ENCODE data around the gene NSUN2. TPM values are rescaled to one million over a fixed set of nuclear protein-coding genes. Genes with fewer than 3 reads are reported as not detected.
"Not testable (repeated sequence)": the region's sequence is repeated elsewhere in the genome, so short reads cannot be mapped to it uniquely, and the experiment has no call there.

Gene NSUN2
- total RNA-seq: 48.9 TPM

DNA sequence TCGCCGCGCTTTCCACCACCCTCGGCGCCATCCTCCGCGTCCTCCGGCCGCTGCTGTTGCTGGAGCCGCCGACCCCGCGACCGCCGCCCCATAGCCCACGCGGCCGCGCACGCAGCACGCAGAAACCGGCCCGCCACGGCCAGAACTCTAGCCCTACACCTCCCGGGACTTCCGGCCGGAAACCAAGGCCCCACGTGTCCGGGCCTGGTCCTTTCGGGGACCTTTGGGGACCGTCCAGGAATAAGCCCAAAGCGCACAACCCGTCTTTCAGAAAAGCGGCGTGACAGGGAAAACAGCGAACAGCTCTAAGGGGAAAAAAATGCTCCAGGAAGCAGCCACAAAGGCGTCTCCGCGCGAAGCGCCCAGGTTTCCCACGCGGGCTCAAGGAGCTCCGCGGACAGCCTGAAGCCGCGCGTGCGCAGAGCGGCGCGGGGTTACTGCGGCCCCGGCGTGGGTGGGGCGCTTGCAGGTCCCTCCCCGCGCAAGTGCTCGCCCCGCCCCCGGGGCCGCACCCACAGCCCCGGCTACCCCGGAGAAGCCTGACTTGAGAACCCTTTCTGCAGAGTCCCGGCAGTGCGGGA lies at the start of gene NSUN2, which contains the start of gene SRD5A1:
TSS of gene NSUN2 (minus strand) at position 157 of the 581 bp plus-strand sequence. CDS start at position 92, 65 bp downstream.
TSS of gene SRD5A1 (plus strand) at position 553 of the 581 bp plus-strand sequence. CDS start 137 bp downstream, outside the sequence.
- peak; percentile 96 for DNase-seq

DNA sequence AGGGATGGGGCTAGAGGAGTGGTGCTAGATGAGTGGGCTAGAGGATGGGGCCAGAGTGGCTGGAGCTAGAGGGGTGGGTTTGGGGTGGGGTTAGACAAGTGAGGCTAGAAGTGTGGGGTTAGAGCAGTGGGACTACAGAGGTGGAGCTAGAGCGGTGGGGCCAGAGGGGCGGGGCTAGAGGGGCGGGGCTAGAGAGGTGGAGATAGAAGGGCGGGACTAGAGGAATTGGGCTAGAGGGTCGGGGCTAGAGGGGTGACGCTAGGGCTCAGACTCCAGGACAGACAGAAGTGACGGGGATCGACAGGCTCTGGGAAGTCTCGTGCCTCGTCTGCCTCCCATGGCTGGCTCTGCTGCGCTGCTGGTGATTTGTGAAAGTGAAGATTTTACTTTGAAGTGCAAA lies 49.4 kb upstream of the NSUN2 start:
- DNase-seq: no peak

DNA sequence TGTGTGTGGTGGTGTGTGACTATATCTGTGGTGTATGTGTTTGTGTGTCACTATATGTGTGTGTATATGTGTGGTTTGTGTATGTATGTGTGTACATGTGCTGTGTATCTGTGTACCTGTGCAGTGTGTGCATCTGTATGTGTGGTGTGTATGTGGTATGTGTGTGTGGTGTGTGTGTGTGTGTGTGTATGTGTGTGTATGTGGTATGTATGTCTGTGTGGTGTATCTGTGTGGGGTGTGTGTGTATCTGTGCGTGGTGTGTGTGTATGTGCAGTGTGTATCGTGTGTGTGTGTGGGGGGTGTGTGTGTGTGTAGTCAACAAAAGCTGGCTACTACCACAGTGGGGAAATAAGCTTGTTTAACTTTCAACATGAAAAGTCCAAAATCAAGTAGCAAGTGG lies 48.8 kb upstream of the NSUN2 start:
- no peak for DNase-seq

DNA sequence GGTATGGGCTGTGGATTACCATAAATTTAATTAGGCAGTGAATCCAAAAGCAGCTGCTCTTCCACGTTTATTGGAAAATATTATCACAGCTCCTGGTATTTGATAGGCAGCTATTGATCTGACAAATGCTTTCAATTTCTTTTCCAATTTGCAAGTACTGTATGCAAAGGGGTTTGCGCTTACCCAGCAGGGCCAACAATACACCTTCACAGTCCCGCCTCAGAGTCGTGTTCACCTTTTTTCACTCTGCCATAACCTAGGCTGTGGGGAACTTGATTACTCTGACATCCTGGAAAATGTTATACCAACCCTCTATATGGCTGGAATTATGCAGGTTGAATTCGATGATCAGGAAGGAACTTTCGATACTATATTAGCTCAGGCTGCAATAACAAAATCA lies 48.1 kb upstream of the NSUN2 start:
- no peak for DNase-seq

DNA sequence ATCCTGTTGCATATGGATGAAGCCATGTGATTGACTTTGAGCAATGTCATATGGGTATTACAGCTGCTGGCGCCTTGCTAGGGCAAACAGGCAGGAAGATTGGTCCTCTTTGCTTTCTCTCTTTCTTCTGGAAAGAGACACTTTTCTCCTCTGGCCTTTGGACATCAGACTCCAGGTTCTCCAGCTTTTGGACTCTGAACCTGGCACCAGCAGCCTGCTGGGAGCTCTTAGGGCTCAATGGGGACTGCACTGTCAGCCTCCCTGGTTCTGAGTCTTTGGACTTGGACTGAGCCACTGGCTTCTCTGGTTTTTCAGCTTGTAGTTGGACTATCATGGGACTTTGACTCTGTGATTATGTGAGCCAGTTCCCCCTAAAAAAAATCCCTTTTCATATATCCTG lies 45.5 kb upstream of the NSUN2 start:
- no peak for DNase-seq

DNA sequence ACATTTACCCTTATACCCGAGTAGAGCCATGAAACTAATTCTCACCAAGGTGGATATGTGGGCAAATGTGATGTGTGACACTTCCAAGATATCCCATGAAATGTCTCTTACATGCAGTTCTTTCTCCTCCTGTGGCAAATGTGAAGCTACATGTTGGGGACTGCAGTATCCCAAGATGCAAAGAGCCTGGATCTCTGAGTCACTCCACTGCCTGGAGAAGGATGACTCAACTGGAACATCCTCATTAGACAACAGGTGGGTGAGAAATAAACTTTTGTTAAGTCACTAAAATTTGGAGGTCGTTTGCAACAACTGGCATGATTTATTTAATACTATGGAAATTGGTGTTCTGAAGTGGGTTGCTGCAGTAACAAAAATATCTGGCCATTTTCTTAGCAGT lies 43.9 kb upstream of the NSUN2 start:
- no peak for DNase-seq

DNA sequence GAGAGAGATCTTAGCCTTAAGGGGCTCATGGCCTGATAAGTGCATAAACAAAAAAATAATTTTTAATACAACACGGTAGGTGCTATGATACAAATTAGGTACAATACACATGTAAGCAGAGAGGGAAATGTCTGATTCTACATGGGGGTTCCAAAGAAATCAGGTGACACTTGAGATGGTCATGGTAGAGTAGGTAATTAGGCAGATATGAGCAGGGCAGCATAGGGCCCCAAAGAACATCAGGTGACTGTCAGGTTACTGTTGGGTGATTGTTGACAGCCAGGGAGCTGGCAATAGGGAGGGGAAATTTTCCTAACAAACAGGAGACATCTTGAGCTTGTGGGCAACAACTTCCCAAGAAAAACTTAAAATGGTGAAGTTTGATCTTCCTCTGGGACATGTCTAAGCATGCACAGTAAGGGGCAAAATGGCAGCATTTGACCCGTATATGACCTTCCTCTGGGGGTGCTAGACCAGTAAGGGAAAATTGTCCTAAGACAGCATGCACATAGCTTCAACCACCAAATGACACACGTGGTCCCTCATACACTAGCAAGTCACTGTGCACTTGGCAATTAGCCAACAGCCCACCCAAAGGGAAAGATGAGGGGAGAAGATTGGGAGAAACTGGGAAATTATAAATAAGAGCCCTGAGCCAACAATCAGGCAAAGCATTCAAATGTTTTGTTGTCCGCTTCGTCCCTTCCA lies 43.1 kb upstream of the NSUN2 start:
- no peak for DNase-seq

DNA sequence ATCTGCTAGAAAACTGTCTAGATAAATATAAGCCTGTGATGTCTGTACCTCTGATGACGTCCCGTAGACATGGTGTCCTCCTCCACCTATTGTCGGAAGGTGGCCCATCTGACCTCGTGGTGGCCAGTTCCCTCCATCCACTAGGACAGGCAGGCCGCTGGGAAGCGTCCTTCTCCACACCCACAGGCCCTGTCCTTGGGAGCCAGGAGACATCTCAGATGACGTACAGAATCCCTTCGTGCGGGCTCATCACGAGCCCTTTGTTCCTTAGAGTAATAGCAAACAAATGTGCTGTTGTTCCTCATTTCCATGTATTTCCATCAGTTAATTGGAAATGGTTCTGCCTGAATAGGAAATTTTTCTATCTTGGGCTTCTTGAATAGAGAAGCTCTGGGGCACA lies 42.0 kb upstream of the NSUN2 start:
- no peak for DNase-seq

DNA sequence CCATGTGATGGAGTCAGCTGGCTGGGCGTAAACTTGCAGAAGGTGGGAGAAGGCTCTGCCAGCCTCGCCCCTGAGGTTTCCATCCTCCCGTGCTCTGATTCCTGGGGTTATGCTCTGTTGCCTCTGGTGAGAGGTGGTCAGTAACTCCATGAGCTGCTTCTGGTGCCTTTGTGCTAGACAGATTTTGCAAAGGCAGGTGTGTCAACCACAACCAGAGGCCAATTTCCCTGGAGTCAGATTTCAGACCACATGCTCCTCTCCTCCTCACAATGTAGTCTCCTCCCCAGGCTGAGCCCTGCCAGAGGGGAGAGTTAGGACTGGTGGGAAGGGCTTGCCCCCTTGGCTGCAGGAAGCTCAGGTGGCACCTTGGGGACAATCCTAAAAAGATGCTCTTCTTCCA lies 41.6 kb upstream of the NSUN2 start:
- DNase-seq: no peak

DNA sequence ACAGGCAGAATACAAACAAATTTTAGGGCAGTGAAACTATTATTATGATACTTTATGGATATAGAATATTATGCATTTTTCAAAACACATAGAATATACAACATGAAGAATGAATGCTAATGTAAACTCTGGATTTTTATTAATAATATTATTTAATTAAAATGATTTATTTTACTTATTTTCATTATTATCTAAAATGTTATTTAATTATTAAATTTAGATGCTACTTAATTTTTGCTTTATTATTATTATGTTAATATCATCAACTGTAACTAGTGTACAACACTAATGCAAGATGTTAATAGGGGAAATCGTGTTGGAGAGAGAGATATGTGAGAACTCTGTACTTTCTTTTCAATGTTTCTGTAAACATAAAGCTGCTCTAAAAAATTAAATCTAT lies 41.1 kb upstream of the NSUN2 start:
- no peak for DNase-seq

DNA sequence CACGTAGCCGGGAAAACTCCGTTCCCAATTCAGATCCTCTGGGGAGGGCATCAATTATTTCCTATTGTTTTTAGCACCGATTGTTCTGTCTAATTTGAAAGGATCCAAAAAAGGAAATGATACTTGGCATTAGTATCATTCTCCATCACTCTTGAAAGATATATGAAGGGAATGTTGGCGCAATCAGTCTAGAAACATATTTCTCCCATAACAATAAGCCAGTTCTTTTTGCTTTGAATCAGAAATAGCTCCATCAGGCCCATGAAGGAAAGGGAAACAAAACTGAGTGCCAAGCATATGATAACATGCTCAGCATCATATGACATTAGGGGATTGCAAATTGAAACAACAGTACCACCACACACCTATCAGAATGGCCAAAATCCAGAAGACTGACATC lies 40.2 kb upstream of the NSUN2 start:
- DNase-seq: no peak

DNA sequence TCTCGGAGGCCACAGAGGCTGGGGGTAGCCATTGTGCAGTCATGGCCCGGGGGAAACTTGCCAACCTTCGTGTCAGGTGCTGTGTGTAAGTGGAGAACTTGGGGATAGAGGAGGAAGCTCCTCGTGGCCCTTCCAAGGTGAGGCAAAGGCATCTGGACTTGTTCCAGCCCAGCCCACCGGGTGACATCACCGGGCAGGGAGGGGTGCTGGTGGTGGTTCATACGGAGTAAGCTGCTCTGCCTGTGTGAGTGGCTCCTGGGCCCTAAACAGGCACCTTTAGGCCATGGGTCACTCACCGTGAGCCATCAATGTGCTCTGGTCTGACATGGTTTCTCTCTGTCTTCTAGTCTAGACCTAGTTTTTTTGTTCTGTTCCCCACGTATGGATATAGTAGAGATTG lies 35.9 kb upstream of the NSUN2 start:
- not testable (repeated sequence) for DNase-seq

DNA sequence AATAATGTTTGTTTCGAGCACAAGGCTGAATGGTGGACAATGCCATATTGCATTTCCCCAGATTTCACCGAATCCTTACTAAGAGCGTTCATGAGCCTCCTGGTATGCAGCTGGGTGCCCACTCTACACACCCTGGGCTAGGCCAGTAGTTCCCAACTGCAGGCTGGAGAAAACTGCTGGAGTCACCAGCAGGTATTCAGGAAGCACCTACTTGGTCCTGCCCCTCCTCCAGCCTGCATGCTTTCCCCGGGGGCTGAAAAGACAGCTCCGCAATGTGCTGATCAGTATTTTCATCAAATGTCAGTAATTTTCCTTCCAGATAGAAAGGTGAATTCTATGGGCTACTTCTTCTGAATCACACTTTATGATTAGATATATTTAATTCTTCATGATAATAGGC lies 34.8 kb upstream of the NSUN2 start:
- no peak for DNase-seq

DNA sequence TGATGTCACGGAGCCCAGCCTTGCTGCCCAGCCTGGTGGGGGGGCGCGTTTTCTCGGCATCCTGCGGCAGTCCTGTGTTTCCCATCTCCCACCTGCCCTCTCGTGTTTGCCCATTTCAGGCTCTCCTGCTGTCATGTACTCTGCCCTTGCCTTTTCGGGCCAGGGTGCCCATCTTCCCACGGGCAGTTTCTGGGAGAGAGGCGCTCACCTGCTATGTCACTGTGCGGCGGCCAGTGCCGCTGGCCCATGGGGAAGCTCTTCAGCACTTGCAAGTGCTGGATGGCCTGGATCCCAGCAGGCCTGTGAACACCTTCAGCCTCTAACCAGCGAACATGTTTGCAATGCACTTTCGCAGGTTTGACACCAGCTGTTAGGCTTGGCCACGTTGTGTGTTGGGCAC lies 33.9 kb upstream of the NSUN2 start:
- DNase-seq: no peak

DNA sequence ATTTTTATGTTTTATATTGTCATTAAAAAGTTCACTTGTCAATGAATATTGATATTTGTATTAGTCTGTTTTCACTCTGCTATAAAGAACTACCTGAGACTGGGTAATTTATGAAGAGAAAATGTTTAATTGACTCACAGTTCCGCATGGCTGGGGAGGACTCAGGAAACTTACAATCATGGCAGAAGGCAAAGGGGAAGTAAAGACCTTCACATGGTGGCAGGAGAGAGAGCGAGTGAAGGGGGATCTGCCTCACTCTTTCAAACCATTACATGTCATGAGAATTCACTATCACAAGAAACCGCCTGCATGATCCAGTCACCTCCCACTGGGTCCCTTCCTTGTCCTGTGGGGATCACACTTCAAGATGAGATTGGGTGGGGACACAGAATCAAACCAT lies 27.8 kb upstream of the NSUN2 start:
- DNase-seq: no peak

DNA sequence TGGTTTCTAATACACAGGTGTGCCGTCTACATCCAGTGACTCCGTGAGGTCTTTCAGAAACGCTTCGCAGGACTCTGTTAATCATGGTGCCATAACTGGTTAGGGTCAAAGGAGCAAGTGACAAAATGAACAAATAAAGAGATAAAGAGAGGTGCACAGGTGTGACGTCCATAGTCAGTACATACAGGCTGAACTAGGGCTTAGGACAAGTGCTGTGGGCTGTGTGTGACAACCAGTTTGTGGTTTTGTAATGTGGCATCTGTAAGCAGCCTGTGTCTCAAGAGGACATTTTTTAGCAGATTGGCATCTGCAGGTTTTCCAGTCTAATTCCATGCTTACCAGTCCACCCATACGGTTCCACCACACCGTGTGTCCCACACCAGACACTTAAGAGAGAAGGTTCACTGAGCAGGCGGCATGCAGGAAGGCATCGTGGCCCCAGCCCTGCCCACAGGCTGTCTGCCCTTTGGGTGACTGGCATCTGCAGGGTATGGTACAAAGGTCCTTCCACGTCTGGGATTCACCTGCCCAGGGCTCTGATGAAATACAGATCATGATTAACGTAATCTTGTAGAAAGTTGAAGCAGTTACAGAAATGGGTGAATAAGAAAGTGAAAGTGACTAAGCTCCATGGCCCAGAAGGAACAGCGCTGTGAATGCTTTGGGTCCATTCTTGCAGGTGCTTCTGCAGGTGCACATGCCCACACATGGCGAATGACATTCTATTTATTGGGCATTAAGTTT lies 27.3 kb upstream of the NSUN2 start:
- no peak for DNase-seq

DNA sequence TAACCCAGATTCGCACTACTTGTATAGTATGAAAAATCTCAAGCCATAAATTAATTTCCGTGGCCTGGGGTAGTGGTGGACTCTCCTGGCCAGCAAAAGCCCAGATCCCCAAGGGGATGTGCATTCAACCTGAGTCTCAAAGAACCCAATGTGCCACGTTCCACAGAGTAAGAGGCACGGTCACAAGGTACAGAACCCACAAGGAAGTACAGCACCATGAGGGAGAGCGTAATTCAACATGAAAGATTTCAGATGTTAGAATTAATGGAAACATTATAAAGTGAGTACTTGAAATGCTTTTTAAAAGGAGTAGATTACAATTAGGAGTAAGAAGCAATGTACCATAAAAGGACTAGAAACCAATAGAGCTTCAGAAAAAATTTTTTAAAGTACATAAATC lies 23.8 kb upstream of the NSUN2 start:
- DNase-seq: no peak

DNA sequence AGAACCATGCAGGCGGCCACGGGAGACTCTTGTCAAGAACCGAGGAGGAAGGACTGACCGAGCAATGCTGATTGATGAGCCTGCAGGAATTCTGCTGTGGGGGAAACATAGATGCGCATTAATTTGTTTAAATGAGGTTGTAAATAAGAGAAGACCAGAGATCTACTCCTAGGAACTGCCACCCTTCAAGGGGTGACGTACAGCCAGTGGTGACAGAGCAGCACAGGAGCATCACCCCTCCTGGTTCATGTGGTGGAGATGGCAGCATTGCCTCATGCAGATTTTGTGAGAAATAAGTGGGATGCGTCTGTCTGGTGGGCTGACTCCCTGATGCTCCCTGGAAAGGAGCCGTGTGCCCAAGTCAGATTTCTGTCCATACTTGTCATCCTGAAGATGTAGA lies 22.6 kb upstream of the NSUN2 start:
- no peak for DNase-seq

DNA sequence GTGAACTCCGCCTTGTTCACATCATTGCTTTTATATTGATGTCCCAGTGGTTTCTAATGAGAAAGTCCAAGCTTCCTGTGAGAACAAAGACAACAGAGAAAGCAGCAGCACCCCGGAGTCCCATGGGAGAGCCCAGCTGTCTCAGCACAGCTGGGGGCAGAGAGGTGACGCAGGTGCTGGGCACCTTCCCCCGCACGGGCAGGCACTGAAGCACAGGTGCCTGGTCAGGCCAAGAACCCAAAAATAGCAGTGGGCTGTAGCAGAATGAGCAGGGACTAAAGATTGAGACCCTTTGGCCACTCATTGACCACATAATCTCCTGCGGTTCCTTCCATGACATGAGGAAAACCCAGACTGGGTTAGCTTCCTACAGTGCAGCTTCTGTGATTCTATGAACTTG lies 19.2 kb upstream of the NSUN2 start:
- DNase-seq: no peak

DNA sequence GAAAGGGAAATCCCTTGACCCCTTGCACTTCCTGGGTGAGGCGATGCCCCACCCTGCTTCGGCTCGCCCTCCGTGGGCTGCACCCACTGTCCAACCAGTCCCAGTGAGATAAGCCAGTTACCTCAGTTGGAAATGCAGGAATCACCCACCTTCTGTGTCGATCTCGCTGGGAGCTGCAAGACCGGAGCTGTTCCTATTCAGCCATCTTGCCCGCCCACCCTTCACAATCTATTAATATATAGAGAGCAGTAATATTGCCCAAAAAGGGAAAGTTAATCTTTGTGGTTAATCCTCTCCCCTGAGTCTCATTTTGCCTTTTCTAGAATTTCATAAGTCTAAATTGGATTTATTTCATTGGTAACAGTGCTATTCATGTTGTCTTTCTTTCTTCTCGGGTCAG lies 16.8 kb upstream of the NSUN2 start:
- no peak for DNase-seq

DNA sequence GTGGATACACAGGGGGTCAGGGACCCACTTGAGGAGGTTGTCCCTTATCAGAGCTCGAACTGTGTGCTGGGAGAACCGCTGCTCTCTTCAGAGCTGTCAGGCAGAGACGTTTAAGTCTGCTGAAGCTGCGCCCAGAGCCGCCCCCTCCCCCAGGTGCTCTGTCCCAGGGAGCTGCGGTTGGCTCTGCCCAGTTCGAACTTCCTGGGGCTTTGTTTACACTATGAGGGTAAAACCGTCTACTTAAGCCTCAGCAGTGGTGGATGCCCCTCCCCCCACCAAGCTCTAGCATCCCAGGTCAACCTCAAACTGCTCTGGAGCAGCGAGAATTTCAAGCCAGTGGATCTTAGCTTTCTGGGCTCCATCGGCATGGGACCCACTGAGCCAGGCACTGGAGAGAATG lies 16.3 kb upstream of the NSUN2 start:
- DNase-seq: no peak

DNA sequence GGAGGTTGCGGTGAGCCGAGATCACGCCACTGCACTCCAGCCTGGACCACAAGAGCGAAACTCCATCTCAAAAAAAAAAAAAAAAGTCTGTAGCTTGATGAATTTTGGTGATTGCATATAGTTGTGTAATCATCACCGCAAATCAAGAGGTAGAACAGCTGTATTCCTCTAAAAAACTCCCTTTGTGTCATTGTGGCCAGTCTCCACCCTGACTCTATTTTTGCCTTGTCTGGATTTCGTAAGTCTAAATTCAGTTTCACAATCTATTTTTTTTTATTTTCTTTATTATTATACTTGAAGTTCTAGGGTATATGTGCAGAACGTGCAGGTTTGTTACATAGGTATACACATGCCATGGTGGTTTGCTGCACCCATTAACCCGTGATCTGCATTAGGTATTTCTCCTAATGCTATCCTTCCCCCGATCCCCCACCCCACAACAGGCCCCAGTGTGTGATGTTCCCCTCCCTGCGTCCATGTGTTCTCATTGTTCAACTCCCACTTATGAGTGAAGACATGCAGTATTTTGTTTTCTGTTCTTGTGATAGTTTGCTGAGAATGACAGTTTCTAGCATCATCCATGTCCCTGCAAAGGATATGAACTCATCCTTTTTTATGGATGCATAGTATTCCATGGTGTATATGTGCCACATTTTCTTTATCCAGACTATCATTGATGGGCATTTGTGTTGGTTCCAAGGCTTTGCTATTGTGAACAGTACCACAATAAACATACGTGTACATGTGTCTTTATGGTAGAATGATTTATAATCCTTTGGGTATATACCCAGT lies 12.9 kb upstream of the NSUN2 start:
- not testable (repeated sequence) for DNase-seq

DNA sequence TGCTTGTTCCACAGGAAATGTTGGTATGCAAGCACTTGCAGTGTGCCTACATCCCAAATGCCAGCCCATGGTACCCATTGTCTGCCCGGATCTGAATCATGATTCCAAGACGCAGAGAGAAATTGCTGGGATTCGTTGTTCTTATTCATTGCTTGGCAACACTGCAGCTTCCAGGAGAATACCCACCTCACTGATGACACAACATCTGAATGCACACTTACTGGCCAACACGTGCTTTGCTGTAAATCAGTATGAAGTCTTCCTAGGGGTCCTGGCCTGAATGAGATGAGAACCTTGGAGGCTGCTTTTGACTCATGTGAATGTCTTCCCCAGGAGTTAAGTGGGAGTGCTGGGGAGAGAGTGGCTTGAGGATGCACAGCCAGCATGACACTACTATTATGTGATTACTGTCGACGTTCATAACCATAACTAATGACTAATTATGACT lies 12.0 kb upstream of the NSUN2 start:
- no peak for DNase-seq
